Subcutaneous adipose tissue (tissue), 4 donors: Measurements from ENCODE around the gene HLA-G. TPM values are rescaled to one million over a fixed set of nuclear protein-coding genes. Genes with fewer than 3 reads are reported as not detected.

Experiments
- CTCF ChIP-seq: fragments of 450-650 bp; IDR thresholded peaks from one replicate; pipeline ENCODE4 v1.5.1; 2016; ENCODE audit warnings: low read depth, mild to moderate bottlenecking, control low read depth, antibody characterized with exemption, moderate library complexity
- small RNA-seq: library from RNA; depleted of rRNA; stranded (forward); fragments of <200 nt; gene quantifications from one replicate; pipeline ENCODE3, GENCODE V24; 2016
- total RNA-seq, 4 donors: library from RNA; depleted of rRNA; stranded (reverse); fragments of >200 nt; gene quantifications; one replicate each; pipeline ENCODE4 v1.1.0, GENCODE V29; 2016

The HLA-G gene
- total RNA-seq, 4 donors from 2014 or later: not detected

DNA sequence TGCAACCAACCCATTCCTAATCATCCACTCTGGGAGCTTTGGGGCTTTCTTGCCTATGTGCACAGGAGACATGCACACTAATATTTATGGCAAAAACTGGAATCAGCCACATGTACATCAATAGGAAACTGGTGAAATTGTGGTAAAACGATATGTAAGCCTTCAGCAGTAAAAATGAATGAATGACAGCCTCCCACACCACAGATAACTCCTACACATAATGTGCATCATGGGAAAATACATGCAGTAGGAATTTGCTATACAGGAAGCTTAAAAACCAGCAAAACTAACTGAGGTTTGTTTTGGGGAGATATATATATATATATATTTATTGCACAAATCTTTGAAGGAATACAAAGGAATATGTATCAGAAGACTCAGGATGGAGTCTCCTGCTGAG is 47.6 kb downstream of the HLA-G start:
- no peak for TF ChIP-seq CTCF

Small RNA genes lying within 50 kb of the gene (small RNA-seq; reads per million reads assigned to genes)
- gene MICG: not detected

Other genes starting within 250 kb of the HLA-G start
- not detected for gene OR2H2, start 242.7 kb upstream of the HLA-G start, total RNA-seq
- gene GABBR1, start 194.6 kb upstream of the HLA-G start, total RNA-seq: 10 to 100 TPM; 20.6 to 31.0 (median 25.0) TPM
- not detected for gene MOG, start 170.7 kb upstream of the HLA-G start, total RNA-seq
- 1 to 10 TPM in 1 of 4 donors, not detected in 3; 1.0 TPM for gene ZFP57, start 146.7 kb upstream of the HLA-G start, total RNA-seq
- gene HLA-F, start 104.4 kb upstream of the HLA-G start, total RNA-seq: 100 to 1,000 TPM in 1 of 4 donors, 10 to 100 TPM in 3; 27.6 to 122 (median 85.8) TPM
- gene HLA-A, start 114.7 kb downstream of the HLA-G start, total RNA-seq: 1,000 to 10,000 TPM in 1 of 4 donors, 100 to 1,000 TPM in 3; 194 to 1,522 (median 473) TPM
- gene POLR1H, start 233.4 kb downstream of the HLA-G start, total RNA-seq: 10 to 100 TPM; 12.8 to 23.8 (median 20.0) TPM
- gene PPP1R11, start 239.4 kb downstream of the HLA-G start, total RNA-seq: 10 to 100 TPM; 27.1 to 45.5 (median 33.0) TPM
- not detected for gene RNF39, start 247.9 kb downstream of the HLA-G start, total RNA-seq